NCI-H128 (cell line): ENCODE results near the gene POLRMT.
A peak's percentile ranks its signal among the peaks of the same experiment; 100 is the strongest.
"Not testable (repeated sequence)": the region's sequence is repeated elsewhere in the genome, so short reads cannot be mapped to it uniquely, and the experiment has no call there.

Source experiments
- DNase-seq: peaks from one replicate; lab custom pipeline; 2025; ENCODE audit not compliant: unreplicated experiment; lab: John Stamatoyannopoulos, UW

The POLRMT gene

DNA sequence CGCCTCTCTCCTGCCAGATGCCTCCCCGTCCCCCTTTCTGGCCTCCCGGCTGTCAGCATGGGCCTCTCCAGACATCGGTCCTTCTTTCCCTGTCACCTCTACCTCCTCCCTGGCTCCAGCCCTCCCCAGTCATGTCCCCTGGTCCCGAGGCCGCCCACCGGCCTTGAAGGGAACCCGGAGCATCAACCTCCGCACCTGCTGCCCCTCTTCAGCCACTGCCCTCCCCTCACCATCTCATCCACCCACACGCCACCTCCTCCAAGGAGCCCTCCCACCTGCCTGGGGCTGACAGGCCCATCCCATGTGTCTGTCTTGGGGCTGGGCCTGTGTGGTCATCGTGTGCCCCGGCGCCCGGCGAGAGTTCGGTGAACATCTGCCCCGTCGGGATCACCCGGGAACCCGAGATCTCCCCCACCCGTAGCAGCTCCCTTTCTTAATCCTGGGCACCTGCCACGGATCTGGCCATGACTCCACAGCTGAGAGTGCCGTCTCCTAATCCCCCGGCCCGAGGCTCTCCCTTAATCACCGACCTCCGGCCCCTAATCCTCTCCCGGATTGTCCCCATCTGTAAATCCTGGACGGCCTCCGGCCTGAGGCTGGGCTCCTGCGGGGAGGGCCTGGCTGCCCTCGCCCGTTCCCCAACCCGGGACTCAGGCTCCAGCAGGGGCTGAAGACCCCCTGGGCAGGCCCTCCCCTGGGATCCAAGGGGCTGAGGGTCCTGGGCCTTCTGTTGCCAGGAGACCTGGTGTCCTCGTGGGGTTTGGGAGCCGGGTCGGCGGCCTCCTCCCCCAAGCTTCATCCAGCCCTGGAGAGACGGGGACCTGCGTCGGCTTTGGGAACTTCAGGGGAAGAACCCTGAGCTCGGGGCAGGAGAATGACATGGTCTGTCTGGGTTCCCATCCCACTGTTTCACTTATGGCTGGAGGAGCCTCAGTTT, 37.7 kb downstream of the POLRMT start:
- no peak for DNase-seq

DNA sequence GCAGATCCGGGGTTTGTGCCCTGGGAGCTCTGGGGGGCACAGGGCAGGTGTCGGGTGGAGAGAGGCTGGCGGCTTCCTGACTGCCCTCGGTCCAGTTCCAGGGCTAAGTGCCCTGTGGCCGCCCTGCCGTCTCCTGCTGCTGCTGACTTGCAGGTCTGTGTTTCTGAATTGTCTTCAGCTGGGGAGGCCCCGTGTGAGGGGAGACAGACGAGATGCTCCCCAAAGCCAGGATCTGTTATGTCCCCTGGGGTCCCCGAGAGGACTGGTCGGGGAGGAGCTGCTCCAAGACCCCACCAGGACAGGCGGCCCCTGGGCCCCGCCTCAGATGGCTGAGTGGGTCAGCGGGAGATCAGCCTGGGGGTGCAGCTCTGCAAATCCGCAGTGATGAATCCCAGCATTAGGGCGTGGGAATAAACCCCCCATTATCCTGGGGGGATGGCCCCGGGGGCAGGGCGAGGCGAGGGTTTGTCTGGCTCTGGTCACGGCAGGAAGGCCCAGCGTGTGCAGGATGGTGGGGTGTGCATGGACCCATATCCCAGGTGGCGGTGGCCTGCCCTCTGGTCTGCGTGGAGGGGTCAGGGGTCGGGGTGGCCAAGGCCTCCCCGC, 39.0 kb downstream of the POLRMT start:
- DNase-seq: no peak

DNA sequence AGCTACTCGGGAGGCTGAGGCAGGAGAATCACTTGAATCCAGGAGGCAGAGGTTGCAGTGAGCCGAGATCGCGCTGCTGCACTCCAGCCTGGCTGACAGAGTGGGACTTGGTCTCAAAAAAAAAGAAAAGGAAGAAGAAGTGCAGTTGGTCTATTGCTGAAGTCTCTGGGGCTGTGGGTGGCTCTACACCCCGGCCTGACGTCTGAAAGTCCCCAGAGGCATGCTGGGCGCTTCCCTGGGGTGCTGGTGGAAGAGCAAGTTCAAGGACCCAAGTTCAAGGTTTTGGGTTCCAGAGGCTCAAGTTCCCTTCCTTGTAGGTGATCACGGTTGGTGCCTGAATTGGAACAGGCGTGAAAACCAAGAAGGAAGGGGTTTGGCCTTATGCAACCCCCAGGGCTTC, 39.8 kb downstream of the POLRMT start:
- no peak for DNase-seq

DNA sequence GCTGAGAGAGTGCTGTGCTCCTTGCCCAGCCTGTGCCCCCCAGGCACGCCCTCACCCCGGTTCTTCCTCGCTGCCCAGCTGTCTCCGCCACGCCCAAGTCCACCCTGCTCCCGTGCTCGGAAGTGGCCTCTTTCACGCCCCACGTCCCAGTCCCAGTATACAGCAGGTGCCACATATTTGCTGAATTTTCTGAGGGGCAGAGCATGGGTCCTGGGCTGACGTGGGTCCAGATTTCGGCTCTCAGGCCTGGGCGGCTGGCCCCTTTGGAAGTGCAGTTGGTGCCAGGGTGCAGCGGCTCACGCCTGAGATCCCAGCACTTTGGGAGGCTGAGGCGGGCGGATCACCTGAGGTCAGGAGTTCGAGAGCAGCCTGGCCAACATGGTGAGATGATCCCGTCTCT, 40.3 kb downstream of the POLRMT start:
- no peak for DNase-seq

DNA sequence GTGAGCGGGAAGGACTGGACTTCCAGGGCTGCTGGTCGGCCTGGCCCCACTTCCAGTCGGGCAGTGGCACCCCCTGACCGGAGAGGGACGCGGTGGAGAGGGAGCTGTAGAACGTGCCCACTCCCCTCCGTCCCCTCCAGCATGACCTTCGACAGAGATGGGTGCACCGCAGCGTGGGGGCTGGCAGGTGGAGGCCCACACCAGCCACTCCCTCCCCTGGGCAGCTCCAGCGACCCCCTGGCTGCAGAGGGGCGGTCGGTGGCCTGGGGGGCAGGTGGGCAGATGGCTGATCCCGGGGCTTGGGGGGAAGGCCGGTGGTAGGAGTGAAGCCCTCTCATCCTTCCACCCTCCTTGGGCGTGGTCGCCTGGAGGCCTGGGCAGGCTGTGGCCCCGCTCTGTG, 41.2 kb downstream of the POLRMT start:
- DNase-seq: no peak

DNA sequence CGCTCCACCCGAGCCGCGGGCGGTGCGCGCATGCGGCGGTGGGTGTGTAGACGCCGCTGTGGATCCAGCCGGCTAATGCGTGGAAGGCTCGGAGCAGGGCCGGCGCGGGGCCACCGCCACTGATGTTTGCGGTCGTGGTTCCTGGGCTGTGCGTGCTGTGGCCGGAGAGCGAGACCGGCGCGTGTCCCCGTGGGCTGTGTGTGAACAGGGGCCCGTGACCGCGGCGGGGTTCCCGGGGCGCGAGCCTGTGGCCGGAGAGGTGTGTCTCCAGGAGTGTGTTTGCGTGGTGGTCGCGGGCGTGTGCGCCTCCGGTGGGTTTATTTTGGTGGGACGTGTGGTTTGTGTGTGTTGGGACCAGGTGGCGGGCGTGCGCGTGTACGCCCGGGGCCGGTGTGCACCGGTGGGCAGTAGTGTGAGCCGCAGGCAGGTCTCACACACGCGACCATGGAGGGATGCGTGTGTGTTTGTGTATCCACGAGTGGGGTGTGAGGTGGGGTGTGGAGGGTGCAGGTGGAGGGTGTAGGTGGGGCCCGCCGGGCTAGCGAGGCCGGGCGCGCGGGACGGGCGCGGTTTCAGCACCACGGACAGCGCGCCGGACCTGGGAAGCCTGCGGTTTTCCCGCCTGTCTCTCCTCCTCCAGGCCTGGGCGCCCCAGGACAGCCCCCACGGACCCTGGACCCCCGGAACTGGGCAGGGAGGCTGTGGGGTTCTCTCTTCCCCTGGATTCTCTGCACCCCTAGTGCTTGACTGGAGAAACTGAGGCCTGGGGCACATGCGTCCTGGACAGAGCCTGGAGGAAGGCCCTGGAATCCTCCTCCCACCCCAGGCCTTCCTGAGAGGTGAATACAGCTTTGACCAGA, 42.0 kb downstream of the POLRMT start:
- DNase-seq: no peak

DNA sequence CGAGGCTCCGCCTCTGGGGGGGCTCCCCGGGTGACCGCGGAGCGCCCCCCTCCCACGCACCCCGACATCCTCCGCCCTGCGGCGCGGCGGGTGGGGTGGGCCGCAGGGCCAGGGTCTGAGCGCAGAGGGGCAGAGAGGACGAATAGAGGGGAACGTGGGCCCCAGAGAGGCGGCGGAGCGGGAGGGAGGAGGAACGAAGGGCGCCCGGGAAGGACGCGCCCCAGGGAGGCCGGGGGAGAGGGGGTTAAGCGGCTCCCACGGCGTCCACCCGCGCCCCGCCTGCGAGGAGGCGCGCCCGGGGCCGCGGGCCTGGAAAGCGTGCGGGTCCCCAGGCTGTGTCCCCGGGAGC, 42.6 kb downstream of the POLRMT start:
- DNase-seq: no peak

DNA sequence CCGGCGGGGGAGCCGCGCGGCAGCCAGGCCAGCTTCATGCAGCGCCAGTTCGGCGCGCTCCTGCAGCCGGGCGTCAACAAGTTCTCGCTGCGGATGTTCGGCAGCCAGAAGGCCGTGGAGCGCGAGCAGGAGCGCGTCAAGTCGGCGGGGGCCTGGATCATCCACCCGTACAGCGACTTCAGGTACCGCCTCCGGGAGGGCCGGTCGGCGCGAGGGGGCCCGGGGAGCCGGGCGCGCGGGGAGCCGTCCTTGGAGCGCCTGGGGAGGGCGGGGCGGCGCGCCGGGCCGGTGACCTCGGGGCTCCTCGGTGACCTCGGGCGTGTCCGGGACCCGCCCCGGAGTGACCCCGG, 43.0 kb downstream of the POLRMT start:
- no peak for DNase-seq

DNA sequence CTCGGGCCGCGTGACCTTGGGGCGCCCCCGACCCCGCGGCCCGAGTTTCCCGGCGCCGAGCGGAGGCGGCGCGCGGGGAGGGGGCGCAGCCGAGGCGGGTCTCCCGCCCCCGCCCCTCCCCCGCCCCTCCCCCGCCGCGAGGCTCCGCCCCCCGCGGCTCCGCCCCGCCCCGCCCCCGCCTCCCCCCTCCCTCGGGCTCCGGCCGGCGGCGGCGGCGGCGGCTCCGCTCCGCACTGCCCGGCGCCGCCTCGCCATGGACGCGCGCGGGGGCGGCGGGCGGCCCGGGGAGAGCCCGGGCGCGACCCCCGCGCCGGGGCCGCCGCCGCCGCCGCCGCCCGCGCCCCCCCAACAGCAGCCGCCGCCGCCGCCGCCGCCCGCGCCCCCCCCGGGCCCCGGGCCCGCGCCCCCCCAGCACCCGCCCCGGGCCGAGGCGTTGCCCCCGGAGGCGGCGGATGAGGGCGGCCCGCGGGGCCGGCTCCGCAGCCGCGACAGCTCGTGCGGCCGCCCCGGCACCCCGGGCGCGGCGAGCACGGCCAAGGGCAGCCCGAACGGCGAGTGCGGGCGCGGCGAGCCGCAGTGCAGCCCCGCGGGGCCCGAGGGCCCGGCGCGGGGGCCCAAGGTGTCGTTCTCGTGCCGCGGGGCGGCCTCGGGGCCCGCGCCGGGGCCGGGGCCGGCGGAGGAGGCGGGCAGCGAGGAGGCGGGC, 43.5 kb downstream of the POLRMT start, which contains the start of gene HCN2:
Gene HCN2 (plus strand): TSS at position 189 of the 703 bp plus-strand sequence. CDS start 65 bp downstream, at position 254.
- no peak for DNase-seq

DNA sequence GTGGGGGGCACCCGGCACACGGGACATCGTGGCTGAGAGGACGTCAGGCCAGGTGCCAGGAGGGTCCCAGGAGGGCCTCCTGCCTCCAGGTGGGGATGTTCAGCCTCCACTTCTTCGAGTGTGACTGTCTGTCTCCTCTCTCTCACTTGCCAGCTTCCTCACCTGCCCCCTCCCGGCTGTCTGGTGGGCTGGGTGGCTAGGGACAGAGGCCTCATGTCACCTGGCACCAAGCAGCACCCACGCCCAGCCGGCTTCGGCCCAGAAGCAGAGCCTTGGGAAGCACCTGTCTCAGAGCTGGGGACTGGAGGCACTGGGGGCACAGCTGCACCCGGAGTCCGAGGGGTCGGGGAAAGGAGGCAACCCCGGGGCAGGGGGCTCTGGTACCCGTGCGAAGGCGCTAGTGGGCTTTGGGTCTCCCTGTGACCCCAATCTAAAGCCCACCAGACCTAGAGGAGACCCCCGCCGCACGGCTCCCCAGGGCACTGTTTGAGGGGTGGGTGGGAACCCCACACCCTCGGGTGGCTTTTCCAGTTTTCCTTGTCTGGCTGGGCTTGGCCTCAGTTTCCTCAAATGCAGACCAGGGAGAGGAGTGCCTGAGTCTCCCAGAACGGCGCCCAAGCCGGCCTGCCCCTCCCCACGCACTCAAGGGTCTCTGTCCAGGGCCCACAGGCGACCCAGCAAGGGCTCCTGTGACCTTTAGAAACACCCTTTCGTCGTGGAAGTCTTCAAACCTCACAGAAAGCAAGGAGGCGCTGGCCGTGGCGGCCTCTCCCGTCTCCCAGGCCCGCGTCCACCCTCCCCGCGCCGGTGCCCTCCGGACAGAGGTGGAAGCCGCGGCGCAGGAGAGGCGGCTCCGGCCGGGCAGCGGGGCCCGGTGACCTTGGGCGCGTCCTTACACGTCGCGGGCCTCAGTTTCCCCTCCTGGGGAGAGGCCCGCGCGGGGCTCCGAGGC, 44.3 kb downstream of the POLRMT start:
- DNase-seq: peak; percentile 11

DNA sequence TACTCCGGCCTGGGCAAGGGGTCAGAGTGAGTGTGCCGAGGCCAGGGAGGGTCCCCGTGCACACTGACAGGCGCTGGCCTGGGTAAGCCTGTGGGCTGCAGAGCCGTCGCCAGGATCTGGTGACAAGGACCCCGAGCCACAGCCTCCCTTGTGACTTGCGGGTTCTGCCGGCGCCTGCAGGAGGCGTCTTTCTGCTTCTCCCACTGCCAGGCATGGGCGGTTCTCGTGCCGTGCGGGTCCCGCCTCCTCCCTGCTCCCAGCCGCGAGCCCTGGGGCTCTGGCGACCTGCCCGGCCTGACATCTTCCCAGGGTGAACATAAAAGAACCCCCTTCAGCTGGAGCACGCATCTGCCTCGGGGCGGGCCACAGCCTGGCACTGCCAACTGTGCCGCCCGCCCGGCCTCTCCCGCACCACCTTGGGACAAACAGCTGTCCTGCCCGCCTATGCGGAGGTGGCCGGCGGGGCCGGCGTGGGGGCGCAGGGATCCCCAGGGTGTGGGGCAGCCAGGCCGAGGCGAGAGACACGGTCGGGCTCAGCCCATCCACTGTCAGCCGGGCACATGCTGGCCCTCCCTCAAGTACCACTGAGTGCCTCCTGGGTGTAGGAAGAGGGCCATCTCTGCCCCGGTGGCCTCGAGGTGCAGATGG, 45.1 kb downstream of the POLRMT start:
- DNase-seq: peak; percentile 86

DNA sequence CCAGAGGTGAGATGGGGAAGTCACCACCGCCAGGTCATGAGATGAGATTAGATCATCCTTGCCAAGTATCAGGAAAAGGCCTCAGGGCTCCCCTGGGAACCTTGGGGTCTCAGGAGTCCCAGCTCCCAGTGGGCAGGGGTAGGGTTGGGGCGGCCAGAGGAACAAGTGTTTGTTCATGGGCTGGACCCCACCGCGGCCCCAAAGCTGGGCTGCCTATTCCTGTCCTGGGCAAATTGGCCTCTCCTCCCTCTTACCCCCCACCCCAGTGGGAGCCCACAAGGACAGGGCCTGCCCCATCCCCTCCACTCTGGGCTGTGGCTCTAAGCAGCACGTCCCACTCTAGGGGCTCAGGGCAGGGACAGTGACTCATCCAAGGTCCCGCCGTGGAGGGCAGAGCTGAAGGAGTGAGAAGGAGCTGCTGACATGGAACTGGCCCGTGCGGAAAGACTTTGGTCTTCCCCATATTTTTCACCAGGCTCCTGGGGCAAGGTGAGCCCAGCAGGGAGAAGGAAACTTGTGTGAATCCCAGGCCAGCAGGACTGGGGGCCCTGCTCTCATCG, 47.7 kb downstream of the POLRMT start:
- no peak for DNase-seq

DNA sequence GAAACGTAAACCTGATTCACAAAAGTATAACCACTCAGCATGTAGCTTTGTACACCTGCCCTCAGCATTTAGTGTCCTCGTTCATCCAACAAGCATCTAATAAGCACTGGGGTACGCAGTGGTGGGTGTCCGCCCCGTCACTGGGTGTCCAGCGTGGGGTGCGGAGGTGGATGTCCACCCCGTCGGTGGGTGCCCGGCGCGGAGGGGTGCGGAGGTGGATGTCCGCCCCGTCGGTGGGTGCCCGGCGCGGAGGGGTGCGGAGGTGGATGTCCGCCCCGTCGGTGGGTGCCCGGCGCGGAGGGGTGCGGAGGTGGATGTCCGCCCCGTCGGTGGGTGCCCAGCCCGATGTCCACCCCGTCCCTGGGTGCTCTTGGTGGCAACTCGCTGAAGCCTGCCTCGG, 48.2 kb downstream of the POLRMT start:
- not testable (repeated sequence) for DNase-seq

DNA sequence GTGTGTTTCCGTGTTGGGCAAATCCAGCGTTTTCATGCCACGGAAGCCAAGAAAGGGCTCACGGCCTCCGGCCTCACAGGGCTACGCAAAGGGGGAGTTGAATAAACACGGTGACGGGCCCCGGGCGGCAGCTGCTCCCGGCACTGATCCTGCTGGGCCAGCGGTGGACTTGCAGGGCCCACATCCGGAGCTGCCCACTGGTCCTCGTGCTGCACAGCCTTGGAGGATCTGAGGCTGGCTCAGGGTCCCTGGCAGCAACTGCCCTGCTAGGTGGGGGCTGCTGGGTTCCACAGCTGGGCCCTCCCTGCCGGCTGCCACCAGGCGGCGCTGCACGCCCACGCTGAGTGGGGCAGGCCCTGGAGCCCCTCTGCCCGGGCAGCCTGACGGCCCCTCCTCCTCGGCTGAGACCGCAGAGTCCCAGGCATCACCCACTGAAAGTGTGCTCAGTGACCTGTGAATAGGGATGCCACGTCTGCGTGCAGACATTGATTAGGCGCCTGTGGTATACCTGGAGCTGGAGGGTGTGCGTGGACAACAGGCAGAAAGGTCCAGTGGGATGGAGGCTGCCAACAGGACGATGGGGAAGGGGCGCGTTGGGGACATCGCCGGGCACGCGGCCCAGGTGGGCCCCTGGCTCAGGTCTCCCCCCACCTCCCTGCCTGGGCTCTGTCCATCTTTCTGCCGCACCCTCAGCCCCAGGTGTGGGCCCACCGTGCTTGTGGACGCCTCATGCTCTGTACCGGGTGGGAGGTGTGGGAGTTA, 48.9 kb downstream of the POLRMT start:
- peak; percentile 35 for DNase-seq

DNA sequence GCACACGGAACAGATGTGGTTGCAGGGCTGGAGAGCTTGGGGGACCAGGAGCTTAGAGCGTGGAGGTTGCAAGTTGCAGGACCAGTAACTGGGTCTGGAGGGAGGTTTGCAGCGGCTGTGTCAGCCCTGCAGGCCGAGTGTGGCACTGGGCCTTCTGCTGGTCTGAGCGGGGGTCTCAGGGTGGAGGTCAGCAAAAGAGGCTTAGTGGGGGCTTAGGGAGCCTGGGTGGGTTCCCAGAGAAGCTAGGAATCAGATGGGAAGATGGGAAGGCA, 49.4 kb downstream of the POLRMT start:
- DNase-seq: no peak

DNA sequence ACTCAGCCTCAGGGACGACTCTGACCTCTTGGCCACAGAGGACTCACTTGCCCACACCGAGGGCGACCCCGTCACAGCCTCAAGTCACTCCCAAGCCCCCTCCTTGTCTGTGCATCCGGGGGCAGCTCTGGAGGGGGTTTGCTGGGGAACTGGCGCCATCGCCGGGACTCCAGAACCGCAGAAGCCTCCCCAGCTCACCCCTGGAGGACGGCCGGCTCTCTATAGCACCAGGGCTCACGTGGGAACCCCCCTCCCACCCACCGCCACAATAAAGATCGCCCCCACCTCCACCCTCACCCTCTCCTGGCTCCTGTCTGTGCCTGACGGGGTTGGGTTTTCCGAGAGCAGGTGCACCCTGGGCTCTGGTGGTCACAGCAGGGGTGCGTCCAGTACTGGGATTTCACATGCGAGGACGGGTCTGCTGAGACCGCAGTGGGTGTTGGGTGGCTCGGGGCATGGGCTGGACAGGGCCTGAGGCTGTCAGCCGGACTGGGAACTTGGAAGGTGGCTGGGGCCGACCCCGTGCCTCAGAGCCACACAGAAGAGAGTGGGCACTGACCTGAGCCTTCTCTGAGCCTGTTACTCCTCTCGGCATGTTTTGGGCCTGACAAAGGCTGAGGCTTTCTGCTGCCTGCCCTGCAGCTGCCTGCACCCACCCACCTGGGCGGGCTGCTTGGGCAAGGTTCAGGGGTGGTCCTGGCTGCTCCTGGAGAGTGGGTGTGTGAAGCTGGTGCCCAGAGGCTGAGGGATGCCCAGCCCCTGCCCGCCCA, 50.0 kb downstream of the POLRMT start:
- no peak for DNase-seq

DNA sequence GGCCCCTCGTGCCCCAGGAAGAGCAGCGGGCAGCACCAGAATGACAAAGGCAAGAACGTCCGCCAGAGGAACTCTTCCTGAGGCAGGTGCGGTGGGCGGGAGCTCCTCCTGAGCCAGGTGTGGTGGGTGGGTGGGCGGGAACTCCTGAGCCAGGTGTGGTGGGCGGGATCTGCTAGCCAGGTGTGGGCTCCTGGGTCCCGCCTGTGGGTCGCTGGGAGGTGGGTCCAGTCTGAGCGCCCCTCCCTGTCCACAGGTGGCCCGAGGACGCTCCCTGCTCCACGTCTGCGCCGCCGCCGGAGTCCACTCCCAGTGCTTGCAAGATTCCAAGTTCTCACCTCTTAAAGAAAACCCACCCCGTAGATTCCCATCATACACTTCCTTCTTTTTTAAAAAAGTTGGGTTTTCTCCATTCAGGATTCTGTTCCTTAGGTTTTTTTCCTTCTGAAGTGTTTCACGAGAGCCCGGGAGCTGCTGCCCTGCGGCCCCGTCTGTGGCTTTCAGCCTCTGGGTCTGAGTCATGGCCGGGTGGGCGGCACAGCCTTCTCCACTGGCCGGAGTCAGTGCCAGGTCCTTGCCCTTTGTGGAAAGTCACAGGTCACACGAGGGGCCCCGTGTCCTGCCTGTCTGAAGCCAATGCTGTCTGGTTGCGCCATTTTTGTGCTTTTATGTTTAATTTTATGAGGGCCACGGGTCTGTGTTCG, 50.7 kb downstream of the POLRMT start:
- no peak for DNase-seq
